Gastroesophageal sphincter (tissue), 4 donors: ENCODE measurements around the gene CDIPT. TPM values are rescaled to one million over a fixed set of nuclear protein-coding genes. Genes with fewer than 3 reads are reported as not detected.
"Not testable (repeated sequence)": the region's sequence is repeated elsewhere in the genome, so short reads cannot be mapped to it uniquely, and the experiment has no call there.

Source experiments
- ATAC-seq: fragments of 150-250 bp; one replicate; pipeline ENCODE4 v1.9.1; 2016; ENCODE audit warnings: mild to moderate bottlenecking, moderate library complexity
- H3K27ac ChIP-seq, 4 donors: fragments of 200-600 bp; sonication (generic) in 3 of 4; 1 replicate in 3 of 4; 2 replicates in 1 of 4; pipeline ENCODE4 v1.5.1; 2016 to 2019
- H3K27me3 ChIP-seq: fragments of 200-600 bp; sonication (generic); one replicate; pipeline ENCODE4 v1.5.1; 2019
- H3K36me3 ChIP-seq, 2 donors: fragments of 200-600 bp; sonication (generic); one replicate each; pipeline ENCODE4 v1.5.1; 2019; ENCODE audit warnings: control low read depth in 1 of 2
- H3K4me1 ChIP-seq, 3 donors: fragments of 200-600 bp; sonication (generic); 1 replicate in 2 of 3; 2 replicates in 1 of 3; pipeline ENCODE4 v1.5.1; 2016 to 2019; ENCODE audit warnings: control low read depth in 2 of 3
- H3K4me3 ChIP-seq, 2 donors: fragments of 200-600 bp; sonication (generic); one replicate each; pipeline ENCODE4 v1.5.1; 2019; ENCODE audit warnings: mild to moderate bottlenecking in 1 of 2, moderate library complexity in 1 of 2
- H3K9me3 ChIP-seq, 3 donors: fragments of 200-600 bp; sonication (generic); one replicate each; pipeline ENCODE4 v1.5.1; 2017 to 2019; ENCODE audit warnings: control low read depth in 2 of 3
- CTCF ChIP-seq, 4 experiments: fragments of 200-600 bp in 2 of 4; fragments of 450-650 bp in 2 of 4; sonication (generic) in 1 of 4; IDR thresholded peaks; one replicate each; pipeline ENCODE4 v1.5.1; 2017 to 2019; ENCODE audit warnings: antibody characterized with exemption in 4 of 4, mild to moderate bottlenecking in 2 of 4, moderate library complexity in 2 of 4
- EP300 ChIP-seq: sonication (generic); formaldehyde crosslinking; IDR thresholded peaks from one replicate; pipeline ENCODE4 v1.6.1; 2017; ENCODE audit warnings: antibody characterized with exemption, mild to moderate bottlenecking
- POLR2A ChIP-seq, 2 donors: fragments of 450-650 bp; IDR thresholded peaks; one replicate each; pipeline ENCODE4 v1.6.1; 2017; ENCODE audit warnings: antibody characterized with exemption in 2 of 2, mild to moderate bottlenecking in 2 of 2, moderate library complexity in 1 of 2
- POLR2AphosphoS5 ChIP-seq: sonication (generic); formaldehyde crosslinking; IDR thresholded peaks from one replicate; pipeline ENCODE4 v1.6.1; 2017; ENCODE audit warnings: antibody characterized with exemption
- WGBS, 2 donors: methylation state at CpG; one replicate each; pipeline ENCODE4 v1.1.5; 2018; ENCODE audit warnings: low coverage in 1 of 2; 5-methylcytosine and 5-hydroxymethylcytosine counted together
- total RNA-seq, 4 donors: library from RNA; depleted of rRNA; stranded (reverse); fragments of >200 nt; gene quantifications; one replicate each; pipeline ENCODE4 v1.1.0, GENCODE V29; 2016

Gene CDIPT
- total RNA-seq, 4 donors from 2014 or later: 119 to 167 (median 130) TPM

GRCh38 chr16:29836623-29837022, 26.4 kb downstream of the CDIPT start:
- H3K4me1 ChIP-seq: no peaks in the 10 kb centered on the region
- H3K27ac ChIP-seq: no peak overlapping the region
- no peak for TF ChIP-seq POLR2AphosphoS5
- TF ChIP-seq POLR2A (IDR thresholded peaks at IDR 0.05): no peak
- TF ChIP-seq EP300: no peak
- no peak for TF ChIP-seq CTCF (IDR thresholded peaks at IDR 0.05)
- WGBS, 2 donors: 20 to 100% methylated on average over 1 to 2 of the region's 15 CpGs
- no peaks in the 10 kb centered on the region for H3K27me3 ChIP-seq
- no peak overlapping the region for H3K4me3 ChIP-seq
- ATAC-seq: no peak
- peaks cover 0 to 99% of the 10 kb centered on the region in 2 donors for H3K36me3 ChIP-seq
- H3K9me3 ChIP-seq: no peaks in the 10 kb centered on the region

- Histone ChIP-seq H3K9me3 (no peaks in the 10 kb centered on the region), H3K27me3 (no peaks in the 10 kb centered on the region), H3K4me1 (no peaks in the 10 kb centered on the region), H3K36me3 (peaks cover 0 to 99% of the 10 kb centered on the region in 2 donors), H3K4me3 (no peak overlapping the region), H3K27ac (no peak overlapping the region)
- 66 to 89% methylated on average over 3 to 6 of the region's 7 CpGs for WGBS, 2 donors
- no peak for ATAC-seq
- TF ChIP-seq POLR2A (IDR thresholded peaks at IDR 0.05) (no peak), CTCF (IDR thresholded peaks at IDR 0.05) (no peak), POLR2AphosphoS5 (no peak), EP300 (no peak)
Observed at GRCh38 chr16:29835926-29836325, 27.1 kb downstream of the CDIPT start.

GRCh38 chr16:29834079-29834478, 28.9 kb downstream of the CDIPT start:
- Histone ChIP-seq H3K4me1 (peaks cover 0 to 9% (median 0%) of the 10 kb centered on the region in 3 donors), H3K4me3 (no peak overlapping the region), H3K27ac (no peak overlapping the region), H3K27me3 (no peaks in the 10 kb centered on the region), H3K9me3 (no peaks in the 10 kb centered on the region), H3K36me3 (peaks cover 0 to 96% of the 10 kb centered on the region in 2 donors)
- WGBS, 2 donors: 84 to 100% methylated on average over 2 to 4 of the region's 5 CpGs
- TF ChIP-seq POLR2A (IDR thresholded peaks at IDR 0.05) (no peak), POLR2AphosphoS5 (no peak)
- ATAC-seq: no peak

GRCh38 chr16:29833219-29833618, 29.8 kb downstream of the CDIPT start:
- Histone ChIP-seq H3K36me3 (peaks cover 0 to 87% of the 10 kb centered on the region in 2 donors), H3K4me1 (peaks cover 0 to 18% (median 0%) of the 10 kb centered on the region in 3 donors)
- H3K4me3 ChIP-seq, H3K9me3 ChIP-seq, ATAC-seq, H3K27me3 ChIP-seq, H3K27ac ChIP-seq: not testable (repeated sequence)
- 100% methylated on average over 1 of the region's 4 CpGs; no CpG with 5 or more reads in 1 of the 2 donors for WGBS, 2 donors

GRCh38 chr16:29831490-29831889, 31.5 kb downstream of the CDIPT start:
- TF ChIP-seq CTCF (IDR thresholded peaks at IDR 0.05): no peak
- no peak for TF ChIP-seq EP300
- no peak for TF ChIP-seq POLR2A (IDR thresholded peaks at IDR 0.05)
- TF ChIP-seq POLR2AphosphoS5: no peak
- 87% methylated on average over 2 of the region's 2 CpGs; no CpG with 5 or more reads in 1 of the 2 donors for WGBS, 2 donors
- Histone ChIP-seq H3K27ac (no peak overlapping the region), H3K4me1 (peaks cover 0 to 33% (median 0%) of the 10 kb centered on the region in 3 donors), H3K4me3 (no peak overlapping the region), H3K27me3 (no peaks in the 10 kb centered on the region), H3K9me3 (no peaks in the 10 kb centered on the region), H3K36me3 (peaks cover 0 to 70% of the 10 kb centered on the region in 2 donors)
- no peak for ATAC-seq

- WGBS, 2 donors: 63 to 89% methylated on average over 2 of the region's 11 CpGs
- Histone ChIP-seq H3K9me3 (no peaks in the 10 kb centered on the region), H3K27me3 (no peaks in the 10 kb centered on the region), H3K4me1 (peaks cover 0 to 40% (median 4%) of the 10 kb centered on the region in 3 donors), H3K4me3 (no peak overlapping the region), H3K36me3 (peaks cover 0 to 63% of the 10 kb centered on the region in 2 donors), H3K27ac (no peak overlapping the region)
- TF ChIP-seq CTCF (IDR thresholded peaks at IDR 0.05): no peak
- TF ChIP-seq EP300: no peak
- TF ChIP-seq POLR2AphosphoS5: no peak
- ATAC-seq: no peak
Observed at GRCh38 chr16:29830774-29831173, 32.3 kb downstream of the CDIPT start.
